GM11168 (cell line): ENCODE measurements around the gene TECPR1.

ENCODE experiments used
- in situ Hi-C: fragments of 300-500 bp; cut with MboI; formaldehyde crosslinking; loops from one replicate; pipeline ENCODE4 v1.12.0; 2022; ENCODE audit warnings: low sequenced_read_pairs; ENCODE audit not compliant: unreplicated experiment

Gene TECPR1

GRCh38 chr7:98214811-98215321 lies 37.2 kb downstream of the TECPR1 start:
- in situ Hi-C loops = no loop called here

GRCh38 chr7:98213888-98214810 lies 37.9 kb downstream of the TECPR1 start:
- in situ Hi-C loops = no loop called here

GRCh38 chr7:98213296-98213887 lies 38.6 kb downstream of the TECPR1 start:
- in situ Hi-C loops = no loop called here

- in situ Hi-C loops = no loop called here
Measured at GRCh38 chr7:98212532-98213041, 39.4 kb downstream of the TECPR1 start.

GRCh38 chr7:98211676-98212531 lies 40.1 kb downstream of the TECPR1 start:
- in situ Hi-C loops = no loop called here

- in situ Hi-C loops = no loop called here
Measured at GRCh38 chr7:98211221-98211675, 40.8 kb downstream of the TECPR1 start, which contains the start of gene BHLHA15. Gene BHLHA15 (plus strand): TSS chr7:98211439. CDS start chr7:98212310, 871 bp downstream.

- in situ Hi-C loops = no loop called here
Measured at GRCh38 chr7:98210513-98211220, 41.4 kb downstream of the TECPR1 start.

GRCh38 chr7:98209166-98209920 lies 42.7 kb downstream of the TECPR1 start:
- in situ Hi-C loops = no loop called here

GRCh38 chr7:98206451-98207330 lies 45.3 kb downstream of the TECPR1 start:
- in situ Hi-C loops = no loop called here

GRCh38 chr7:98205162-98205845 lies 46.7 kb downstream of the TECPR1 start:
- in situ Hi-C loops = no loop called here

- in situ Hi-C loops = no loop called here
Measured at GRCh38 chr7:98204670-98205069, 47.4 kb downstream of the TECPR1 start.

- in situ Hi-C loops = no loop called here
Measured at GRCh38 chr7:98203964-98204605, 47.9 kb downstream of the TECPR1 start.

- in situ Hi-C loops = no loop called here
Measured at GRCh38 chr7:98203261-98203963, 48.6 kb downstream of the TECPR1 start.

- in situ Hi-C loops = no loop called here
Measured at GRCh38 chr7:98202367-98203195, 49.5 kb downstream of the TECPR1 start.

GRCh38 chr7:98200364-98200763 lies 51.7 kb downstream of the TECPR1 start:
- in situ Hi-C loops = no loop called here
